SK-N-SH treated with all-trans-retinoic acid at 6 μM for 48 hours (cell line): ENCODE results near the gene TPST1.

Experiments
- BACH2 ChIP-seq: fragments of 250-450 bp; sonication (Bioruptor Pico); IDR thresholded peaks from 2 replicates; pipeline ENCODE4 v1.9.0; 2021; ENCODE audit warnings: mild to moderate bottlenecking, borderline replicate concordance
- CSDC2 ChIP-seq: fragments of 250-450 bp; sonication (Bioruptor Pico); IDR thresholded peaks from 2 replicates; pipeline ENCODE4 v1.5.0; 2020; ENCODE audit warnings: mild to moderate bottlenecking, moderate library complexity
- ESRRG ChIP-seq: fragments of 250-450 bp; sonication (Bioruptor Pico); IDR thresholded peaks from 2 replicates; pipeline ENCODE4 v1.6.1; 2021; ENCODE audit warnings: mild to moderate bottlenecking
- ISL1 ChIP-seq: fragments of 250-450 bp; sonication (Bioruptor Pico); IDR thresholded peaks from 2 replicates; pipeline ENCODE4 v2.1.2; 2022; ENCODE audit warnings: mild to moderate bottlenecking, moderate library complexity
- OSR1 ChIP-seq: fragments of 250-450 bp; sonication (Bioruptor Pico); IDR thresholded peaks from 2 replicates; pipeline ENCODE4 v1.8.0; 2022; ENCODE audit warnings: moderate library complexity, mild to moderate bottlenecking, inconsistent platforms
- SNAI2 ChIP-seq: fragments of 250-450 bp; sonication (Bioruptor Pico); IDR thresholded peaks from 2 replicates; pipeline ENCODE4 v1.5.0; 2020; ENCODE audit warnings: mild to moderate bottlenecking, moderate library complexity
- TOX ChIP-seq: fragments of 250-450 bp; sonication (Bioruptor Pico); IDR thresholded peaks from 2 replicates; pipeline ENCODE4 v1.8.0; 2021; ENCODE audit warnings: mild to moderate bottlenecking, moderate library complexity, borderline replicate concordance
- ZFP3 ChIP-seq: fragments of 250-450 bp; sonication (Bioruptor Pico); IDR thresholded peaks from 2 replicates; pipeline ENCODE4 v1.5.0; 2020; ENCODE audit warnings: mild to moderate bottlenecking, moderate library complexity
- ZFP30 ChIP-seq: fragments of 450-650 bp; formaldehyde crosslinking; IDR thresholded peaks from 2 replicates; pipeline ENCODE4 v1.5.0; 2022; ENCODE audit warnings: mild to moderate bottlenecking, moderate library complexity
- TF ChIP-seq, protein P1 (sequence below): fragments of 250-450 bp; sonication (Bioruptor Pico); IDR thresholded peaks from 2 replicates; pipeline ENCODE4 v1.5.1; 2021; ENCODE audit warnings: mild to moderate bottlenecking, moderate library complexity
- TF ChIP-seq, protein P2 (sequence below): fragments of 250-450 bp; sonication (Bioruptor Pico); IDR thresholded peaks from 2 replicates; pipeline ENCODE4 v1.5.1; 2020; ENCODE audit warnings: low read depth, mild to moderate bottlenecking, moderate library complexity
- TF ChIP-seq, protein P3 (sequence below): fragments of 250-450 bp; sonication (Bioruptor Pico); IDR thresholded peaks from 2 replicates; pipeline ENCODE4 v1.8.0; 2020; ENCODE audit warnings: mild to moderate bottlenecking, moderate library complexity, borderline replicate concordance
- TF ChIP-seq, protein P4 (sequence below): fragments of 250-450 bp; sonication (Bioruptor Pico); IDR thresholded peaks from 2 replicates; pipeline ENCODE4 v1.5.0; 2020; ENCODE audit warnings: mild to moderate bottlenecking, moderate library complexity

DNA sequence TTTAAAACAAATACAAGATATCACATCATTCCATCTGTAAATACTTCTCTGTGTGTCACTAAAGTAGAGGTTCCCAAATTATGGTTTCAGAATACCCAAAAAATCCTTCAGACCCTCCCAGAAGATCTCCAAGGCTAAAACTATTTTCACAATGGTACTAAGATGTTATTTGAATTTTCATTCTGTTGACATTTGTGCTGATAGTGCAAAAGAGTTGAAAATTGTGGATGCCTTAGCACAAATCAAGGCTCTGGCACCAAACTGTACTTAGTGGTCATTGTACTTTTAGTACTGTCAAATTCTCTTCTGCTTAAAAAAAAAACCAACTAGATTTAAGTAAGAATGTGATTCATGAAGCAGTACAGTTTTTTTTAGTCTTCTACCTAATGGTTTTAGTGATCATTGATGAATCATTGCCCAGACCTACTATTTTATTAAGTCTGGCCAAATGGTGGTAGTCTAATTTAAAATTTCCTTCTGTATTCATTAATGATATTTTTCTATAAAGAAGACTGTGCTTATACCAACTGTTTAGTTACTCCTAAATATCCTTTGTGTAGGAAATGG, 50.5 kb downstream of the TPST1 start:
- TF ChIP-seq, protein P1, sequence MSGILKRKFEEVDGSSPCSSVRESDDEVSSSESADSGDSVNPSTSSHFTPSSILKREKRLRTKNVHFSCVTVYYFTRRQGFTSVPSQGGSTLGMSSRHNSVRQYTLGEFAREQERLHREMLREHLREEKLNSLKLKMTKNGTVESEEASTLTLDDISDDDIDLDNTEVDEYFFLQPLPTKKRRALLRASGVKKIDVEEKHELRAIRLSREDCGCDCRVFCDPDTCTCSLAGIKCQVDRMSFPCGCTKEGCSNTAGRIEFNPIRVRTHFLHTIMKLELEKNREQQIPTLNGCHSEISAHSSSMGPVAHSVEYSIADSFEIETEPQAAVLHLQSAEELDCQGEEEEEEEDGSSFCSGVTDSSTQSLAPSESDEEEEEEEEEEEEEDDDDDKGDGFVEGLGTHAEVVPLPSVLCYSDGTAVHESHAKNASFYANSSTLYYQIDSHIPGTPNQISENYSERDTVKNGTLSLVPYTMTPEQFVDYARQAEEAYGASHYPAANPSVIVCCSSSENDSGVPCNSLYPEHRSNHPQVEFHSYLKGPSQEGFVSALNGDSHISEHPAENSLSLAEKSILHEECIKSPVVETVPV: no peak
- no peak for TF ChIP-seq SNAI2 (CRISPR knock-in tag)
- TF ChIP-seq TOX (CRISPR knock-in tag): no peak
- TF ChIP-seq, protein P2, sequence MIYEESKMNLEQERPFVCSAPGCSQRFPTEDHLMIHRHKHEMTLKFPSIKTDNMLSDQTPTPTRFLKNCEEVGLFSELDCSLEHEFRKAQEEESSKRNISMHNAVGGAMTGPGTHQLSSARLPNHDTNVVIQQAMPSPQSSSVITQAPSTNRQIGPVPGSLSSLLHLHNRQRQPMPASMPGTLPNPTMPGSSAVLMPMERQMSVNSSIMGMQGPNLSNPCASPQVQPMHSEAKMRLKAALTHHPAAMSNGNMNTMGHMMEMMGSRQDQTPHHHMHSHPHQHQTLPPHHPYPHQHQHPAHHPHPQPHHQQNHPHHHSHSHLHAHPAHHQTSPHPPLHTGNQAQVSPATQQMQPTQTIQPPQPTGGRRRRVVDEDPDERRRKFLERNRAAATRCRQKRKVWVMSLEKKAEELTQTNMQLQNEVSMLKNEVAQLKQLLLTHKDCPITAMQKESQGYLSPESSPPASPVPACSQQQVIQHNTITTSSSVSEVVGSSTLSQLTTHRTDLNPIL (CRISPR knock-in tag): no peak
- TF ChIP-seq, protein P3, sequence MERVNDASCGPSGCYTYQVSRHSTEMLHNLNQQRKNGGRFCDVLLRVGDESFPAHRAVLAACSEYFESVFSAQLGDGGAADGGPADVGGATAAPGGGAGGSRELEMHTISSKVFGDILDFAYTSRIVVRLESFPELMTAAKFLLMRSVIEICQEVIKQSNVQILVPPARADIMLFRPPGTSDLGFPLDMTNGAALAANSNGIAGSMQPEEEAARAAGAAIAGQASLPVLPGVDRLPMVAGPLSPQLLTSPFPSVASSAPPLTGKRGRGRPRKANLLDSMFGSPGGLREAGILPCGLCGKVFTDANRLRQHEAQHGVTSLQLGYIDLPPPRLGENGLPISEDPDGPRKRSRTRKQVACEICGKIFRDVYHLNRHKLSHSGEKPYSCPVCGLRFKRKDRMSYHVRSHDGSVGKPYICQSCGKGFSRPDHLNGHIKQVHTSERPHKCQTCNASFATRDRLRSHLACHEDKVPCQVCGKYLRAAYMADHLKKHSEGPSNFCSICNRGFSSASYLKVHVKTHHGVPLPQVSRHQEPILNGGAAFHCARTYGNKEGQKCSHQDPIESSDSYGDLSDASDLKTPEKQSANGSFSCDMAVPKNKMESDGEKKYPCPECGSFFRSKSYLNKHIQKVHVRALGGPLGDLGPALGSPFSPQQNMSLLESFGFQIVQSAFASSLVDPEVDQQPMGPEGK (CRISPR knock-in tag): no peak
- TF ChIP-seq ESRRG (CRISPR knock-in tag): no peak
- TF ChIP-seq OSR1 (CRISPR knock-in tag): no peak
- TF ChIP-seq, protein P4, sequence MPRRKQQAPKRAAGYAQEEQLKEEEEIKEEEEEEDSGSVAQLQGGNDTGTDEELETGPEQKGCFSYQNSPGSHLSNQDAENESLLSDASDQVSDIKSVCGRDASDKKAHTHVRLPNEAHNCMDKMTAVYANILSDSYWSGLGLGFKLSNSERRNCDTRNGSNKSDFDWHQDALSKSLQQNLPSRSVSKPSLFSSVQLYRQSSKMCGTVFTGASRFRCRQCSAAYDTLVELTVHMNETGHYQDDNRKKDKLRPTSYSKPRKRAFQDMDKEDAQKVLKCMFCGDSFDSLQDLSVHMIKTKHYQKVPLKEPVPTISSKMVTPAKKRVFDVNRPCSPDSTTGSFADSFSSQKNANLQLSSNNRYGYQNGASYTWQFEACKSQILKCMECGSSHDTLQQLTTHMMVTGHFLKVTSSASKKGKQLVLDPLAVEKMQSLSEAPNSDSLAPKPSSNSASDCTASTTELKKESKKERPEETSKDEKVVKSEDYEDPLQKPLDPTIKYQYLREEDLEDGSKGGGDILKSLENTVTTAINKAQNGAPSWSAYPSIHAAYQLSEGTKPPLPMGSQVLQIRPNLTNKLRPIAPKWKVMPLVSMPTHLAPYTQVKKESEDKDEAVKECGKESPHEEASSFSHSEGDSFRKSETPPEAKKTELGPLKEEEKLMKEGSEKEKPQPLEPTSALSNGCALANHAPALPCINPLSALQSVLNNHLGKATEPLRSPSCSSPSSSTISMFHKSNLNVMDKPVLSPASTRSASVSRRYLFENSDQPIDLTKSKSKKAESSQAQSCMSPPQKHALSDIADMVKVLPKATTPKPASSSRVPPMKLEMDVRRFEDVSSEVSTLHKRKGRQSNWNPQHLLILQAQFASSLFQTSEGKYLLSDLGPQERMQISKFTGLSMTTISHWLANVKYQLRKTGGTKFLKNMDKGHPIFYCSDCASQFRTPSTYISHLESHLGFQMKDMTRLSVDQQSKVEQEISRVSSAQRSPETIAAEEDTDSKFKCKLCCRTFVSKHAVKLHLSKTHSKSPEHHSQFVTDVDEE (CRISPR knock-in tag): no peak
- no peak for TF ChIP-seq ZFP30 (CRISPR knock-in tag)
- TF ChIP-seq CSDC2: no peak
- TF ChIP-seq ZFP3 (CRISPR knock-in tag): no peak
- no peak for TF ChIP-seq BACH2
- 0 out of 2 replicates have a peak, but pooled peaks have one; percentile 16 for TF ChIP-seq ISL1 (CRISPR knock-in tag)
